Endodermal cell (in vitro differentiated cells): ENCODE measurements around the gene NCOA3. TPM values are rescaled to one million over a fixed set of nuclear protein-coding genes. Genes with fewer than 3 reads are reported as not detected.
"Not testable (repeated sequence)": the region's sequence is repeated elsewhere in the genome, so short reads cannot be mapped to it uniquely, and the experiment has no call there.

Source experiments
- DNase-seq: peaks from one replicate; pipeline ENCODE4 v3.0.0-alpha.2; 2017
- H3K27ac ChIP-seq: 2 replicates; pipeline ENCODE4 v1.5.1; 2013; ENCODE audit warnings: mild to moderate bottlenecking, low read depth, low read length, moderate library complexity
- H3K27me3 ChIP-seq: 2 replicates; pipeline ENCODE4 v1.6.1; 2013; ENCODE audit warnings: mild to moderate bottlenecking, low read length, moderate library complexity; ENCODE audit not compliant: insufficient read depth, control insufficient read depth, poor library complexity, severe bottlenecking
- H3K36me3 ChIP-seq: 2 replicates; pipeline ENCODE4 v1.7.0; 2013; ENCODE audit warnings: mild to moderate bottlenecking, low read length, moderate library complexity; ENCODE audit not compliant: control insufficient read depth, insufficient read depth
- H3K4me1 ChIP-seq: one replicate; pipeline ENCODE4 v1.7.0; 2013; ENCODE audit warnings: low read length; ENCODE audit not compliant: control insufficient read depth, insufficient read depth
- H3K4me3 ChIP-seq: 2 replicates; pipeline ENCODE4 v1.5.1; 2013; ENCODE audit warnings: mild to moderate bottlenecking, low read length, moderate library complexity
- H3K9ac ChIP-seq: 2 replicates; pipeline ENCODE4 v1.6.1; 2013; ENCODE audit warnings: mild to moderate bottlenecking, low read length, moderate library complexity; ENCODE audit not compliant: poor library complexity, severe bottlenecking; ENCODE audit errors: extremely low read depth
- H3K9me3 ChIP-seq: 2 replicates; pipeline ENCODE4 v1.6.1; 2013; ENCODE audit warnings: mild to moderate bottlenecking, low read length, moderate library complexity; ENCODE audit not compliant: control insufficient read depth
- H3K27ac Mint-ChIP-seq: 2 replicates; pipeline ENCODE4 v1.8.0; 2020; ENCODE audit warnings: mixed read lengths
- H3K27me3 Mint-ChIP-seq: 2 replicates; pipeline ENCODE4 v1.8.0; 2021; ENCODE audit warnings: mild to moderate bottlenecking, mixed read lengths; ENCODE audit not compliant: insufficient read depth
- H3K36me3 Mint-ChIP-seq: 2 replicates; pipeline ENCODE4 v1.8.0; 2020; ENCODE audit warnings: low read depth, mixed read lengths
- H3K4me1 Mint-ChIP-seq: 2 replicates; pipeline ENCODE4 v1.8.0; 2020; ENCODE audit warnings: mixed read lengths
- H3K4me3 Mint-ChIP-seq: 2 replicates; pipeline ENCODE4 v1.8.0; 2020; ENCODE audit warnings: mild to moderate bottlenecking, moderate library complexity, mixed read lengths
- H3K9me3 Mint-ChIP-seq: 2 replicates; pipeline ENCODE4 v1.8.0; 2020; ENCODE audit warnings: mild to moderate bottlenecking, mixed read lengths
- CTCF ChIP-seq: fragments of 200-600 bp; sonication (generic); conservative IDR thresholded peaks from 2 replicates; pipeline ENCODE4 v1.5.0; 2021; ENCODE audit warnings: antibody characterized with exemption, mild to moderate bottlenecking
- WGBS, 2 experiments: methylation state at CpG; one replicate each; pipeline versions ENCODE4 v1.1.5 to v1.1.7; 2013; ENCODE audit warnings: missing lambda C conversion rate in 2 of 2, mixed read lengths in 1 of 2; ENCODE audit not compliant: insufficient coverage in 1 of 2, insufficient read length in 1 of 2; 5-methylcytosine and 5-hydroxymethylcytosine counted together
- total RNA-seq, 2 donors: library from RNA; stranded (reverse); fragmentation: NEBNext Ultra II Directional in 1 of 2; extraction: Animal tissue kit (Norgen Biotek cat#: 25700) in 1 of 2; gene quantifications; 2 replicates in 1 of 2; 3 replicates in 1 of 2; pipeline ENCODE4 v1.2.1, GENCODE V29; 2021

NCOA3 gene
- total RNA-seq, 2 donors from 2014 or later: 38.6 TPM

- H3K36me3 Mint-ChIP-seq: peaks cover 7% of the 10 kb centered on the region
- H3K27ac ChIP-seq: no peak overlapping the region
These were observed 51.3 kb downstream of the NCOA3 start for GRCh38 chr20:47552996-47553395.

GRCh38 chr20:47553594-47554235 lies 52.0 kb downstream of the NCOA3 start:
- H3K9ac ChIP-seq, H3K9me3 ChIP-seq, H3K9me3 Mint-ChIP-seq, H3K27me3 ChIP-seq, H3K36me3 Mint-ChIP-seq, H3K4me1 ChIP-seq, H3K36me3 ChIP-seq, DNase-seq, H3K27ac ChIP-seq, H3K4me3 ChIP-seq, H3K27ac Mint-ChIP-seq, H3K4me3 Mint-ChIP-seq, H3K27me3 Mint-ChIP-seq: not testable (repeated sequence)
- H3K4me1 Mint-ChIP-seq: peaks cover 27% of the 10 kb centered on the region
- WGBS, 2 experiments: no CpG with 5 or more reads among the region's 8 CpGs

More at GRCh38 chr20:47552996-47553395, 51.3 kb downstream of the NCOA3 start:
- Mint-ChIP-seq H3K27me3 (no peaks in the 10 kb centered on the region), H3K4me1 (peaks cover 21% of the 10 kb centered on the region), H3K4me3 (no peak overlapping the region), H3K27ac (no peak overlapping the region), H3K9me3 (peaks cover 2% of the 10 kb centered on the region)
- H3K9ac ChIP-seq: no peak overlapping the region
- H3K9me3 ChIP-seq: no peaks in the 10 kb centered on the region
- TF ChIP-seq CTCF: no peak
- H3K27me3 ChIP-seq: no peaks in the 10 kb centered on the region
- WGBS, 2 experiments: 96 to 99% methylated on average over 7 to 8 of the region's 9 CpGs
- no peak overlapping the region for H3K4me3 ChIP-seq
- peaks cover 5% of the 10 kb centered on the region for H3K36me3 ChIP-seq
- DNase-seq: no peak
- H3K4me1 ChIP-seq: peaks cover 3% of the 10 kb centered on the region

GRCh38 chr20:47554283-47554682 lies 52.6 kb downstream of the NCOA3 start:
- not testable (repeated sequence) for H3K4me1 ChIP-seq, DNase-seq, H3K9me3 ChIP-seq, H3K9me3 Mint-ChIP-seq, H3K36me3 Mint-ChIP-seq, H3K27ac ChIP-seq, H3K27me3 ChIP-seq, H3K4me3 Mint-ChIP-seq, H3K27ac Mint-ChIP-seq, H3K4me3 ChIP-seq, H3K9ac ChIP-seq, H3K36me3 ChIP-seq, H3K27me3 Mint-ChIP-seq
- H3K4me1 Mint-ChIP-seq: peaks cover 33% of the 10 kb centered on the region

- 79 to 85% methylated on average over 2 of the region's 2 CpGs for WGBS, 2 experiments
- H3K27ac Mint-ChIP-seq: no peak overlapping the region
These were observed 55.5 kb downstream of the NCOA3 start for GRCh38 chr20:47557218-47557617.

More at GRCh38 chr20:47557218-47557617, 55.5 kb downstream of the NCOA3 start:
- peaks cover 5% of the 10 kb centered on the region for H3K36me3 ChIP-seq
- Mint-ChIP-seq H3K4me1 (peaks cover 35% of the 10 kb centered on the region), H3K36me3 (peaks cover 4% of the 10 kb centered on the region), H3K9me3 (peaks cover 2% of the 10 kb centered on the region), H3K27me3 (no peaks in the 10 kb centered on the region), H3K4me3 (no peak overlapping the region)
- no peak overlapping the region for H3K9ac ChIP-seq
- DNase-seq: no peak
- no peaks in the 10 kb centered on the region for H3K9me3 ChIP-seq
- H3K27me3 ChIP-seq: no peaks in the 10 kb centered on the region
- no peak for TF ChIP-seq CTCF
- peaks cover 8% of the 10 kb centered on the region for H3K4me1 ChIP-seq
- H3K4me3 ChIP-seq: no peak overlapping the region
- H3K27ac ChIP-seq: no peak overlapping the region
